H9 (cell line): ENCODE measurements around the gene VAV3. TPM values are rescaled to one million over a fixed set of nuclear protein-coding genes. Genes with fewer than 3 reads are reported as not detected.

Experiments used
- DNase-seq: peaks from one replicate; pipeline ENCODE4 v3.0.0-alpha.2; 2017
- H2AFZ ChIP-seq: one replicate; pipeline ENCODE4 v1.6.1; 2013; ENCODE audit warnings: mild to moderate bottlenecking, low read length, control low read depth, moderate library complexity
- H2AK5ac ChIP-seq: 2 replicates; pipeline ENCODE4 v1.6.1; 2013; ENCODE audit warnings: low read length, control low read depth, mixed read lengths; ENCODE audit not compliant: insufficient read length
- H2BK120ac ChIP-seq: one replicate; pipeline ENCODE4 v1.6.1; 2013; ENCODE audit warnings: low read depth, mild to moderate bottlenecking, low read length, control low read depth, inconsistent platforms; ENCODE audit not compliant: poor library complexity, severe bottlenecking
- H2BK12ac ChIP-seq: 2 replicates; pipeline ENCODE4 v1.6.1; 2013; ENCODE audit warnings: low read length, control low read depth, mixed read lengths, low read depth; ENCODE audit not compliant: insufficient read length
- H2BK15ac ChIP-seq: 2 replicates; pipeline ENCODE4 v1.6.1; 2013; ENCODE audit warnings: low read depth, low read length, control low read depth
- H2BK20ac ChIP-seq: one replicate; pipeline ENCODE4 v1.6.1; 2013; ENCODE audit warnings: low read depth, mild to moderate bottlenecking, low read length, control low read depth, inconsistent platforms; ENCODE audit not compliant: poor library complexity, severe bottlenecking
- H2BK5ac ChIP-seq: 2 replicates; pipeline ENCODE4 v1.6.1; 2013; ENCODE audit warnings: low read length, control low read depth, mixed read lengths; ENCODE audit not compliant: insufficient read length
- H3K14ac ChIP-seq: 2 replicates; pipeline ENCODE4 v1.6.1; 2013; ENCODE audit warnings: low read length, control low read depth; ENCODE audit not compliant: insufficient read depth
- H3K18ac ChIP-seq: 2 replicates; pipeline ENCODE4 v1.6.1; 2013; ENCODE audit warnings: low read depth, mild to moderate bottlenecking, mixed read lengths, low read length, control low read depth; ENCODE audit not compliant: insufficient read length
- H3K23ac ChIP-seq: 2 replicates; pipeline ENCODE4 v1.6.1; 2013; ENCODE audit warnings: low read length, control low read depth, mixed read lengths, low read depth; ENCODE audit not compliant: insufficient read length
- H3K23me2 ChIP-seq: 2 replicates; pipeline ENCODE4 v1.6.1; 2013; ENCODE audit warnings: low read depth, mild to moderate bottlenecking, mixed read lengths, low read length, control low read depth; ENCODE audit not compliant: insufficient read length, poor library complexity, severe bottlenecking
- H3K27ac ChIP-seq: 2 replicates; pipeline ENCODE4 v1.5.1; 2013; ENCODE audit warnings: low read length, control low read depth, mixed read lengths, low read depth; ENCODE audit not compliant: insufficient read length
- H3K27me3 ChIP-seq: 2 replicates; pipeline ENCODE4 v1.6.1; 2013; ENCODE audit warnings: low read length, control low read depth, inconsistent platforms; ENCODE audit not compliant: insufficient read depth
- H3K4ac ChIP-seq: 2 replicates; pipeline ENCODE4 v1.6.1; 2013; ENCODE audit warnings: low read depth, mild to moderate bottlenecking, control low read depth, inconsistent platforms, low read length, moderate library complexity
- H3K4me1 ChIP-seq: 2 replicates; pipeline ENCODE4 v1.6.1; 2013; ENCODE audit warnings: low read length, control low read depth, inconsistent platforms; ENCODE audit not compliant: insufficient read depth
- H3K4me2 ChIP-seq: 2 replicates; pipeline ENCODE4 v1.6.1; 2013; ENCODE audit warnings: low read length, control low read depth, mixed read lengths; ENCODE audit not compliant: insufficient read length, insufficient read depth
- H3K56ac ChIP-seq: 2 replicates; pipeline ENCODE4 v1.6.1; 2013; ENCODE audit warnings: low read depth, mild to moderate bottlenecking, mixed read lengths, low read length, control low read depth; ENCODE audit not compliant: insufficient read length
- H3K79me1 ChIP-seq: 2 replicates; pipeline ENCODE4 v1.6.1; 2013; ENCODE audit warnings: low read depth, mild to moderate bottlenecking, moderate library complexity, low read length, control low read depth, inconsistent platforms; ENCODE audit not compliant: insufficient read depth, poor library complexity, severe bottlenecking
- H3K79me2 ChIP-seq: 2 replicates; pipeline ENCODE4 v1.6.1; 2013; ENCODE audit warnings: low read length, control low read depth, inconsistent platforms; ENCODE audit not compliant: insufficient read depth
- H3K9ac ChIP-seq: 2 replicates; pipeline ENCODE4 v1.6.1; 2013; ENCODE audit warnings: low read length, control low read depth, mixed read lengths; ENCODE audit not compliant: insufficient read length; ENCODE audit errors: extremely low read depth
- H3K9me3 ChIP-seq: one replicate; pipeline ENCODE4 v1.6.1; 2013; ENCODE audit warnings: low read depth, low read length, inconsistent platforms; ENCODE audit not compliant: control insufficient read depth
- H3T11ph ChIP-seq: one replicate; pipeline ENCODE4 v1.6.1; 2013; ENCODE audit warnings: mild to moderate bottlenecking, low read length, control low read depth, inconsistent platforms
- H4K20me1 ChIP-seq: one replicate; pipeline ENCODE4 v1.6.1; 2013; ENCODE audit not compliant: control insufficient read depth, insufficient read length, insufficient read depth
- H4K5ac ChIP-seq: 2 replicates; pipeline ENCODE4 v1.6.1; 2013; ENCODE audit warnings: low read depth, mild to moderate bottlenecking, mixed read lengths, low read length, control low read depth; ENCODE audit not compliant: insufficient read length
- H4K8ac ChIP-seq: replicated peaks from 2 replicates; pipeline ENCODE4 v1.6.1; 2013; ENCODE audit warnings: low read length, control low read depth, mixed read lengths, low read depth; ENCODE audit not compliant: insufficient read length
- H4K91ac ChIP-seq: 2 replicates; pipeline ENCODE4 v1.6.1; 2013; ENCODE audit warnings: low read depth, mild to moderate bottlenecking, moderate library complexity, mixed read lengths, low read length, control low read depth; ENCODE audit not compliant: insufficient read length
- H3K27ac Mint-ChIP-seq, 3 experiments: 2 replicates in 2 of 3; 3 replicates in 1 of 3; pipeline ENCODE4 v1.8.0; 2020 to 2021; ENCODE audit warnings: mixed read lengths in 3 of 3, mild to moderate bottlenecking in 1 of 3, moderate library complexity in 1 of 3
- H3K27me3 Mint-ChIP-seq: 2 replicates; pipeline ENCODE4 v1.8.0; 2021; ENCODE audit warnings: low read depth, mild to moderate bottlenecking, moderate library complexity, mixed read lengths
- H3K36me3 Mint-ChIP-seq, 3 experiments: 2 replicates in 2 of 3; 3 replicates in 1 of 3; pipeline ENCODE4 v1.8.0; 2020 to 2021; ENCODE audit warnings: low read depth in 3 of 3, mixed read lengths in 3 of 3; ENCODE audit not compliant: insufficient read depth in 1 of 3
- H3K4me1 Mint-ChIP-seq, 2 experiments: 2 replicates each; pipeline ENCODE4 v1.8.0; 2020; ENCODE audit warnings: mixed read lengths in 2 of 2
- H3K4me3 Mint-ChIP-seq, 2 experiments: 2 replicates in 1 of 2; 3 replicates in 1 of 2; pipeline ENCODE4 v1.8.0; 2020 to 2021; ENCODE audit warnings: mild to moderate bottlenecking in 2 of 2, mixed read lengths in 2 of 2, moderate library complexity in 1 of 2
- H3K9me3 Mint-ChIP-seq, 2 experiments: 2 replicates in 1 of 2; 3 replicates in 1 of 2; pipeline ENCODE4 v1.8.0; 2020; ENCODE audit warnings: mild to moderate bottlenecking in 2 of 2, mixed read lengths in 2 of 2, moderate library complexity in 1 of 2
- CTCF ChIP-seq: fragments of 200-600 bp; sonication (generic); conservative IDR thresholded peaks from 3 replicates; pipeline ENCODE4 v1.8.0; 2021; ENCODE audit warnings: antibody characterized with exemption, mild to moderate bottlenecking
- WGBS: extraction: QIAGEN DNeasy Blood & Tissue Kit; methylation state at CpG from one replicate; pipeline ENCODE4 v1.1.7; 2013; ENCODE audit warnings: missing lambda C conversion rate, low lambda C conversion rate, mixed read lengths; ENCODE audit not compliant: insufficient read length; ENCODE audit errors: extremely low coverage; 5-methylcytosine and 5-hydroxymethylcytosine counted together
- total RNA-seq: library from RNA; stranded (reverse); gene quantifications from 2 replicates; pipeline ENCODE4 v1.2.1, GENCODE V29; 2021

VAV3 gene
- total RNA-seq, 1 experiment from 2014 or later = 5.1 TPM

- H3K27me3 ChIP-seq = no peaks in the 10 kb centered on the region
- no peaks in the 10 kb centered on the region for H3K36me3 Mint-ChIP-seq
- H3K4ac ChIP-seq = no peak overlapping the region
- H2BK120ac ChIP-seq = no peak overlapping the region
- no peaks in the 10 kb centered on the region for H3K9me3 ChIP-seq
- H2BK20ac ChIP-seq = no peak overlapping the region
- H3K23ac ChIP-seq = no peak overlapping the region
- no peaks in the 10 kb centered on the region for H3K79me2 ChIP-seq
- H2AFZ ChIP-seq = no peak overlapping the region
- H2AK5ac ChIP-seq = no peak overlapping the region
- no peaks in the 10 kb centered on the region for H4K20me1 ChIP-seq
- H3K4me1 ChIP-seq = no peaks in the 10 kb centered on the region
- no peak overlapping the region for H3T11ph ChIP-seq
- 0 out of 4 replicates have a peak, but pooled peaks cover 0 to 1% of the 10 kb centered on the region in 2 experiments for H3K4me1 Mint-ChIP-seq
- H4K91ac ChIP-seq = no peak overlapping the region
- H3K9ac ChIP-seq = no peak overlapping the region
- no peak overlapping the region for H4K5ac ChIP-seq
- no peak overlapping the region for H4K8ac ChIP-seq
- H3K56ac ChIP-seq = no peak overlapping the region
- TF ChIP-seq CTCF = no peak
- no CpG with 5 or more reads among the region's 4 CpGs for whole genome bisulfite sequencing
- H3K9me3 Mint-ChIP-seq = no peaks in the 10 kb centered on the region
- no peak overlapping the region for H2BK12ac ChIP-seq
- H3K27ac ChIP-seq = no peak overlapping the region
- H3K27ac Mint-ChIP-seq = no peak overlapping the region; a peak in 1 of 7 replicates
- H3K4me2 ChIP-seq = no peak overlapping the region
- no peaks in the 10 kb centered on the region for H3K27me3 Mint-ChIP-seq
- H2BK15ac ChIP-seq = no peak overlapping the region
- H2BK5ac ChIP-seq = no peak overlapping the region
- H3K4me3 Mint-ChIP-seq = no peak overlapping the region
- no peak for DNase-seq
- no peak overlapping the region for H3K14ac ChIP-seq
- no peaks in the 10 kb centered on the region for H3K79me1 ChIP-seq
- no peak overlapping the region for H3K18ac ChIP-seq
- H3K23me2 ChIP-seq = no peaks in the 10 kb centered on the region
These were observed 187.9 kb downstream of the VAV3 start for GRCh38 chr1:107776900-107777663.
